Endothelial cell of umbilical vein (primary cell): ENCODE data around the gene SECTM1. TPM values are rescaled to one million over a fixed set of nuclear protein-coding genes. Genes with fewer than 3 reads are reported as not detected.

Source experiments
- BruUV-seq: library from RNA; stranded (reverse); fragments of 400-500 nt; replicated peaks from 2 replicates; lab custom pipeline; 2021; lab: Mats Ljungman, UMichigan
- CTCF ChIA-PET: fragments of 300-600, 350-600 bp; sonication (Branson Sonifier 250); formaldehyde crosslinking; loops from one replicate; lab custom pipeline; 2021; ENCODE audit warnings: antibody characterized with exemption, inconsistent platforms; lab: Charles Lee
- POLR2A ChIA-PET: fragments of 300-600, 350-600 bp; sonication (Branson Sonifier 250); formaldehyde crosslinking; loops from one replicate; lab custom pipeline; 2021; ENCODE audit warnings: antibody characterized with exemption, inconsistent platforms; lab: Charles Lee
- DNase-seq: peaks from one replicate; pipeline ENCODE4 v3.0.0-alpha.2; 2011; ENCODE audit warnings: low read depth, low spot score
- FAIRE-seq: peaks from 2 replicates; lab custom pipeline; 2011; peaks lifted over from hg19 to GRCh38; lab: Jason Lieb, UNC
- H2AFZ ChIP-seq: 2 replicates; pipeline ENCODE4 v1.6.0; 2012; ENCODE audit warnings: low read depth, low read length, control low read depth, inconsistent platforms
- H3K27ac ChIP-seq: 2 replicates; pipeline ENCODE4 v1.5.1; 2011; ENCODE audit warnings: low read depth, mild to moderate bottlenecking, control low read depth, low read length, moderate library complexity; ENCODE audit not compliant: insufficient read depth
- H3K27me3 ChIP-seq, 2 experiments: 2 replicates each; pipeline versions ENCODE4 v1.6.0 to v1.6.1; 2011; ENCODE audit warnings: low read length in 2 of 2, mixed read lengths in 1 of 2; ENCODE audit not compliant: control insufficient read depth in 2 of 2, insufficient read depth in 2 of 2
- H3K36me3 ChIP-seq, 2 experiments: 2 replicates in 1 of 2; 3 replicates in 1 of 2; pipeline ENCODE4 v1.5.1; 2011; ENCODE audit warnings: low read length in 2 of 2, mild to moderate bottlenecking in 1 of 2, moderate library complexity in 1 of 2; ENCODE audit not compliant: control insufficient read depth in 2 of 2, insufficient read depth in 2 of 2; ENCODE audit errors: extremely low read depth in 1 of 2
- H3K4me1 ChIP-seq: 3 replicates; pipeline ENCODE4 v1.5.1; 2011; ENCODE audit warnings: mild to moderate bottlenecking, low read length; ENCODE audit not compliant: control insufficient read depth, insufficient read depth; ENCODE audit errors: extremely low read depth
- H3K4me2 ChIP-seq: 2 replicates; pipeline ENCODE4 v1.6.1; 2011; ENCODE audit warnings: low read length, control low read depth, mixed read lengths; ENCODE audit not compliant: insufficient read depth
- H3K4me3 ChIP-seq, 3 experiments: fragments of 200-600 bp in 1 of 3; sonication (generic), shearing (Covaris generic) in 1 of 3; replicated peaks in 1 of 3; 2 replicates each; pipeline ENCODE4 v1.5.1; 2011 to 2016; ENCODE audit warnings: control low read depth in 3 of 3, low read length in 3 of 3, mild to moderate bottlenecking in 2 of 3, inconsistent platforms in 1 of 3, low read depth in 1 of 3, moderate library complexity in 1 of 3; ENCODE audit not compliant: insufficient read depth in 1 of 3
- H3K79me2 ChIP-seq: 2 replicates; pipeline ENCODE4 v1.6.0; 2012; ENCODE audit warnings: low read length, inconsistent platforms; ENCODE audit not compliant: control insufficient read depth, insufficient read depth
- H3K9ac ChIP-seq: replicated peaks from 2 replicates; pipeline ENCODE3; 2011; ENCODE audit warnings: low read length, control low read depth; ENCODE audit not compliant: insufficient read depth; ENCODE audit errors: extremely low read depth
- H3K9me1 ChIP-seq: replicated peaks from 3 replicates; pipeline ENCODE4 v1.6.0; 2011; ENCODE audit warnings: mild to moderate bottlenecking, low read length; ENCODE audit not compliant: control insufficient read depth, insufficient read depth; ENCODE audit errors: extremely low read depth
- H3K9me3 ChIP-seq: replicated peaks from 2 replicates; pipeline ENCODE4 v1.5.1; 2012; ENCODE audit warnings: low read length, inconsistent platforms; ENCODE audit not compliant: control insufficient read depth, insufficient read depth
- H4K20me1 ChIP-seq: replicated peaks from 2 replicates; pipeline ENCODE3; 2011; ENCODE audit warnings: mild to moderate bottlenecking, low read length; ENCODE audit not compliant: control insufficient read depth, insufficient read depth; ENCODE audit errors: extremely low read depth
- CTCF ChIP-seq, 2 donors: IDR thresholded peaks; 1 replicate in 1 of 2; 2 replicates in 1 of 2; pipeline ENCODE4 v1.5.1; 2011; ENCODE audit warnings: low read length in 2 of 2, mild to moderate bottlenecking in 2 of 2, moderate library complexity in 2 of 2, control low read depth in 1 of 2, inconsistent platforms in 1 of 2, low read depth in 1 of 2; ENCODE audit not compliant: insufficient read depth in 1 of 2; ENCODE audit errors: extremely low read depth in 1 of 2
- EZH2 ChIP-seq: IDR thresholded peaks from 2 replicates; pipeline ENCODE4 v1.6.1; 2012; ENCODE audit warnings: borderline replicate concordance, low read depth, mild to moderate bottlenecking, moderate library complexity, low read length, inconsistent platforms; ENCODE audit not compliant: severe bottlenecking
- FOS ChIP-seq: IDR thresholded peaks from 2 replicates; pipeline ENCODE4 v1.6.1; 2011; ENCODE audit warnings: mild to moderate bottlenecking, low read length, moderate library complexity, borderline replicate concordance; ENCODE audit not compliant: insufficient read depth
- POLR2A ChIP-seq: IDR thresholded peaks from 2 replicates; pipeline ENCODE4 v1.6.1; 2012; ENCODE audit warnings: low read depth, mild to moderate bottlenecking, control low read depth, low read length
- POLR2AphosphoS5 ChIP-seq: IDR thresholded peaks from 2 replicates; pipeline ENCODE4 v1.6.1; 2012; ENCODE audit warnings: low read depth, mild to moderate bottlenecking, control low read depth, low read length, moderate library complexity; ENCODE audit not compliant: insufficient read depth
- dilution Hi-C: fragments of 300-500 bp; cut with MboI; formaldehyde crosslinking; loops from one replicate; pipeline ENCODE4 v1.15.0; 2019; ENCODE audit warnings: low sequenced_read_pairs; ENCODE audit not compliant: extremely low pct_ligation_motif_present
- intact Hi-C: fragments of 100-400 bp; cut with micrococcal nuclease; formaldehyde crosslinking; loops from one replicate; pipeline ENCODE4 v1.10.0; 2022
- polyA plus RNA-seq, 4 experiments: library from polyadenylated mRNA; depleted of rRNA in 3 of 4; stranded (reverse) in 3 of 4; unstranded in 1 of 4; fragments of >200 nt; gene quantifications; 2 replicates each; pipeline versions ENCODE4 v1.2.1 to v1.2.3, GENCODE V29; 2011 to 2012; ENCODE audit warnings: missing spikeins in 1 of 4
- total RNA-seq: library from RNA; stranded (reverse); gene quantifications from 2 replicates; pipeline ENCODE4 v1.2.3, GENCODE V29; 2021

SECTM1 gene
- total and polyA plus RNA-seq, 2 donors (not counting 3 experiments of a cell fraction or from before 2014, with no cell fraction given), result 1.9 to 2.3 TPM

GRCh38 chr17:82291582-82292250 is 41.9 kb downstream of the SECTM1 start:
- no TSS peak for BruUV-seq
- Histone ChIP-seq H3K79me2 (no peaks in the 10 kb centered on the region), H3K27ac (peak overlapping the region; percentile 55), H3K4me2 (peak overlapping the region; percentile 55), H2AFZ (no peak overlapping the region), H3K4me1 (peaks cover 34% of the 10 kb centered on the region), H3K4me3 (peak overlapping the region; percentile 9 to 90 (median 51)), H3K27me3 (no peaks in the 10 kb centered on the region), H3K9me3 (no peaks in the 10 kb centered on the region), H3K9me1 (no peaks in the 10 kb centered on the region), H3K9ac (peak overlapping the region; percentile 76), H3K36me3 (no peaks in the 10 kb centered on the region), H4K20me1 (no peaks in the 10 kb centered on the region)
- FAIRE-seq (peak; percentile 8), DNase-seq (no peak)
- TF ChIP-seq FOS (no peak), POLR2A (no peak), POLR2AphosphoS5 (no peak), EZH2 (no peak), CTCF (IDR thresholded peaks at IDR 0.05; ENCODE audit: extremely low read depth in 1 of 2, insufficient read depth in 1 of 2, low read depth in 1 of 2, low read length in 2 of 2) (no peak)
- CTCF ChIA-PET, result interaction anchor here (1.7 kb wide), 1 partner anchor 261 kb away, joined by 5 read pairs; no protein-coding TSS in a partner anchor
- POLR2A ChIA-PET, result interaction anchor here (0.6 kb wide), 1 partner anchor 264 kb away, joined by 10 read pairs; no protein-coding TSS in a partner anchor
- intact Hi-C loops, result loop anchor here (2.0 kb wide), 1 partner anchor 19 kb away; the partner anchor contains the start of gene CSNK1D
- dilution Hi-C loops, result no loop called here
